GM12878 (cell line): ENCODE measurements around the gene GUCY2D. TPM values are rescaled to one million over a fixed set of nuclear protein-coding genes. Genes with fewer than 3 reads are reported as not detected.

Experiments
- ATAC-seq: fragments of 200-7000 bp; cut with Tn5 transposase; 3 replicates; pipeline ENCODE4 v1.9.1; 2020; ENCODE audit warnings: mild to moderate bottlenecking, moderate library complexity
- BruUV-seq: library from RNA; stranded (reverse); fragments of 400-500 nt; replicated peaks from 2 replicates; lab custom pipeline; 2021; lab: Mats Ljungman, UMichigan
- CTCF ChIA-PET: fragments of 300-600 bp; sonication (Branson Sonifier 250); formaldehyde crosslinking; extraction: SDS; loops from one replicate; lab custom pipeline; 2021; ENCODE audit warnings: inconsistent platforms; lab: Yijun Ruan, JAX
- POLR2A ChIA-PET: fragments of 350-600 bp; formaldehyde crosslinking; extraction: SDS; loops from one replicate; lab custom pipeline; 2021; ENCODE audit warnings: inconsistent platforms; lab: Charles Lee
- RAD21 ChIA-PET: fragments of 300-600 bp; sonication (Branson Sonifier 250); formaldehyde crosslinking; loops from one replicate; lab custom pipeline; 2023; ENCODE audit warnings: antibody characterized with exemption; ENCODE audit not compliant: unreplicated experiment; lab: Charles Lee
- SMC1A ChIA-PET: fragments of 300-600 bp; sonication (Branson Sonifier 250); formaldehyde crosslinking; loops from one replicate; lab custom pipeline; 2023; ENCODE audit not compliant: unreplicated experiment, uncharacterized antibody; lab: Charles Lee
- DNase-seq: peaks from one replicate; pipeline ENCODE4 v3.0.0-alpha.2; 2011; ENCODE audit warnings: low read depth, low spot score
- FAIRE-seq: peaks from 3 replicates; lab custom pipeline; 2011; peaks lifted over from hg19 to GRCh38; lab: Jason Lieb, UNC
- H2AFZ ChIP-seq: 2 replicates; pipeline ENCODE4 v1.6.0; 2011; ENCODE audit warnings: low read depth, low read length, control low read depth; ENCODE audit not compliant: control insufficient read depth
- H3K27ac ChIP-seq: 2 replicates; pipeline ENCODE4 v1.5.1; 2011; ENCODE audit warnings: control low read depth; ENCODE audit not compliant: control insufficient read depth, insufficient read depth
- H3K27me3 ChIP-seq, 2 experiments: replicated peaks in 1 of 2; 2 replicates each; pipeline versions ENCODE4 v1.6.0 to v1.6.1; 2011; ENCODE audit warnings: low read length in 1 of 2; ENCODE audit not compliant: control insufficient read depth in 2 of 2, insufficient read depth in 2 of 2
- H3K36me3 ChIP-seq, 2 experiments: 2 replicates each; pipeline ENCODE4 v1.5.1; 2011; ENCODE audit warnings: low read length in 1 of 2; ENCODE audit not compliant: control insufficient read depth in 2 of 2, insufficient read depth in 2 of 2
- H3K4me1 ChIP-seq: 2 replicates; pipeline ENCODE4 v1.6.1; 2011; ENCODE audit warnings: mild to moderate bottlenecking, low read length, moderate library complexity, mixed read lengths; ENCODE audit not compliant: control insufficient read depth, insufficient read depth
- H3K4me2 ChIP-seq: 2 replicates; pipeline ENCODE4 v1.6.0; 2011; ENCODE audit warnings: control low read depth; ENCODE audit not compliant: control insufficient read depth, insufficient read depth
- H3K4me3 ChIP-seq: fragments of 200-600 bp; sonication (generic); 2 replicates; pipeline ENCODE4 v1.5.1; 2016
- H3K79me2 ChIP-seq: 2 replicates; pipeline ENCODE4 v1.6.0; 2011; ENCODE audit warnings: low read length; ENCODE audit not compliant: control insufficient read depth, insufficient read depth
- H3K9ac ChIP-seq: 2 replicates; pipeline ENCODE4 v1.8.0; 2011; ENCODE audit warnings: low read length, control low read depth, mixed read lengths; ENCODE audit not compliant: control insufficient read depth, insufficient read depth
- H3K9me3 ChIP-seq: replicated peaks from 3 replicates; pipeline ENCODE4 v1.5.1; 2011; ENCODE audit warnings: mild to moderate bottlenecking, low read length; ENCODE audit not compliant: control insufficient read depth, insufficient read depth
- H4K20me1 ChIP-seq: 2 replicates; pipeline ENCODE4 v1.6.0; 2011; ENCODE audit not compliant: control insufficient read depth, insufficient read depth
- ATF3 ChIP-seq: IDR thresholded peaks from 2 replicates; pipeline ENCODE4 v1.6.1; 2011; ENCODE audit warnings: low read depth, mild to moderate bottlenecking, low read length, moderate library complexity, borderline replicate concordance; ENCODE audit errors: extremely low read depth
- CREB1 ChIP-seq: IDR thresholded peaks from 2 replicates; pipeline ENCODE4 v1.6.1; 2012; ENCODE audit warnings: low read depth, mild to moderate bottlenecking, inconsistent platforms
- E4F1 ChIP-seq: fragments of 450-650 bp; IDR thresholded peaks from 2 replicates; pipeline ENCODE4 v1.6.1; 2018; ENCODE audit warnings: borderline replicate concordance, mild to moderate bottlenecking; ENCODE audit not compliant: partially characterized antibody
- HDAC2 ChIP-seq: fragments of 200-600 bp; sonication (generic); IDR thresholded peaks from 2 replicates; pipeline ENCODE4 v1.6.1; 2017
- IRF3 ChIP-seq: fragments of 450-650 bp; IDR thresholded peaks from 2 replicates; pipeline ENCODE4 v1.6.1; 2014; ENCODE audit warnings: mild to moderate bottlenecking
- MYB ChIP-seq: fragments of 150-350 bp; IDR thresholded peaks from 2 replicates; pipeline ENCODE4 v1.6.1; 2014; ENCODE audit warnings: mild to moderate bottlenecking, low read depth, low read length, borderline replicate concordance
- POU2F2 ChIP-seq: IDR thresholded peaks from 3 replicates; pipeline ENCODE4 v1.6.1; 2011; ENCODE audit warnings: low read depth, mild to moderate bottlenecking, low read length, borderline replicate concordance
- ZBTB33 ChIP-seq: fragments of 450-650 bp; IDR thresholded peaks from 2 replicates; pipeline ENCODE4 v1.6.1; 2017; ENCODE audit warnings: mild to moderate bottlenecking
- WGBS: methylation state at CpG from one replicate; pipeline ENCODE4 v1.1.6; 2016; ENCODE audit warnings: low lambda C conversion rate; ENCODE audit not compliant: insufficient replicate concordance, insufficient coverage; ENCODE audit errors: missing lambda C conversion rate; 5-methylcytosine and 5-hydroxymethylcytosine counted together
- in situ Hi-C: fragments of 300-500 bp; cut with MboI; formaldehyde crosslinking; loops from 9 replicates; pipeline ENCODE4 v1.14.3; 2018; ENCODE audit warnings: mixed read lengths
- intact Hi-C: fragments of 100-400 bp; cut with micrococcal nuclease; formaldehyde crosslinking; loops from one replicate; pipeline ENCODE4 v1.14.2; 2022; ENCODE audit not compliant: unreplicated experiment
- polyA plus RNA-seq, 11 experiments: library from polyadenylated mRNA; depleted of rRNA in 4 of 11; unstranded in 6 of 11; stranded (reverse) in 5 of 11; fragments of >200 nt; fragmentation: Nextera tagmentation in 4 of 11; fragmentation: Illumina TruSeq in 1 of 11; extraction: Ambion mirVana in 4 of 11; extraction: Trizol in 1 of 11; gene quantifications; 1 replicate in 1 of 11; 2 replicates in 10 of 11; pipeline versions ENCODE4 v1.2.1 to v1.2.3, GENCODE V29; 2011 to 2016; ENCODE audit warnings: inconsistent platforms in 2 of 11, missing spikeins in 2 of 11, low read depth in 1 of 11
- total RNA-seq, 4 experiments: library from RNA; depleted of rRNA in 3 of 4; stranded (reverse); fragments of >200 nt in 3 of 4; fragmentation: Illumina TruSeq in 1 of 4; extraction: Trizol in 1 of 4; gene quantifications; 2 replicates each; pipeline versions ENCODE4 v1.2.1 to v1.2.3, GENCODE V29; 2013 to 2021

GUCY2D gene
- total and polyA plus RNA-seq, 10 of the 15 experiments (the other 5 are each of a cell fraction or from before 2014, with no cell fraction given): not detected

- ATAC-seq (no peak), FAIRE-seq (no peak)
- no peak overlapping the region for H3K4me3 ChIP-seq
- no peaks in the 10 kb centered on the region for H3K79me2 ChIP-seq
- no peaks in the 10 kb centered on the region for H3K36me3 ChIP-seq
- TF ChIP-seq MYB: no peak
- TF ChIP-seq, all 136 proteins: peak for 0
- H4K20me1 ChIP-seq: no peaks in the 10 kb centered on the region
- H3K9ac ChIP-seq: no peak overlapping the region
- H3K4me2 ChIP-seq: no peak overlapping the region
- H3K9me3 ChIP-seq: no peaks in the 10 kb centered on the region
- CTCF ChIA-PET: interaction anchor here (0.6 to 1.1 kb wide), 3 partner anchors 23 to 49 kb away, joined by 3 to 4 read pairs (median 3); partner anchors contain the start of gene CNTROB
- H2AFZ ChIP-seq: no peak overlapping the region
- H3K27me3 ChIP-seq: no peaks in the 10 kb centered on the region
- RAD21 ChIA-PET: no interaction called here
- POLR2A ChIA-PET: no interaction called here
- SMC1A ChIA-PET: no interaction called here
- DNase-seq: no peak
- intact Hi-C loops (no loop called here), in situ Hi-C loops (no loop called here)
- H3K4me1 ChIP-seq: peaks cover 12% of the 10 kb centered on the region
- BruUV-seq: no TSS peak
- WGBS: 80% methylated on average over 13 of the region's 13 CpGs
- H3K27ac ChIP-seq: no peak overlapping the region
Observed at GRCh38 chr17:7955414-7956227, 46.8 kb upstream of the GUCY2D start.

GRCh38 chr17:7956228-7956965 lies 46.0 kb upstream of the GUCY2D start:
- ATAC-seq: no peak
- intact Hi-C loops: no loop called here
- POLR2A ChIA-PET: no interaction called here
- no peak for TF ChIP-seq CREB1
- no peak for TF ChIP-seq HDAC2
- no peak for TF ChIP-seq POU2F2
- TF ChIP-seq ZBTB33: no peak
- no peak for TF ChIP-seq ATF3
- no peak for TF ChIP-seq E4F1
- TF ChIP-seq IRF3: no peak

More at GRCh38 chr17:7956228-7956965, 46.0 kb upstream of the GUCY2D start:
- Histone ChIP-seq H2AFZ (no peak overlapping the region), H4K20me1 (no peaks in the 10 kb centered on the region), H3K36me3 (no peaks in the 10 kb centered on the region), H3K27me3 (no peaks in the 10 kb centered on the region), H3K4me2 (no peak overlapping the region), H3K9ac (no peak overlapping the region), H3K4me1 (peaks cover 6% of the 10 kb centered on the region), H3K9me3 (no peaks in the 10 kb centered on the region), H3K27ac (no peak overlapping the region), H3K79me2 (no peaks in the 10 kb centered on the region), H3K4me3 (no peak overlapping the region)
- ChIA-PET SMC1A (no interaction called here), CTCF (interaction anchor here (0.6 to 1.1 kb wide), 3 partner anchors 24 to 48 kb away, joined by 3 to 4 read pairs (median 3); partner anchors contain the start of gene CNTROB), RAD21 (no interaction called here)
- DNase-seq (no peak), FAIRE-seq (no peak)
- in situ Hi-C loops: no loop called here
- 75% methylated on average over 11 of the region's 11 CpGs for WGBS
- no TSS peak for BruUV-seq
